ENCODE measurements around the gene ZMYND11.
"Not testable (repeated sequence)": the region's sequence is repeated elsewhere in the genome, so short reads cannot be mapped to it uniquely, and the experiment has no call there.

Gene ZMYND11

DNA sequence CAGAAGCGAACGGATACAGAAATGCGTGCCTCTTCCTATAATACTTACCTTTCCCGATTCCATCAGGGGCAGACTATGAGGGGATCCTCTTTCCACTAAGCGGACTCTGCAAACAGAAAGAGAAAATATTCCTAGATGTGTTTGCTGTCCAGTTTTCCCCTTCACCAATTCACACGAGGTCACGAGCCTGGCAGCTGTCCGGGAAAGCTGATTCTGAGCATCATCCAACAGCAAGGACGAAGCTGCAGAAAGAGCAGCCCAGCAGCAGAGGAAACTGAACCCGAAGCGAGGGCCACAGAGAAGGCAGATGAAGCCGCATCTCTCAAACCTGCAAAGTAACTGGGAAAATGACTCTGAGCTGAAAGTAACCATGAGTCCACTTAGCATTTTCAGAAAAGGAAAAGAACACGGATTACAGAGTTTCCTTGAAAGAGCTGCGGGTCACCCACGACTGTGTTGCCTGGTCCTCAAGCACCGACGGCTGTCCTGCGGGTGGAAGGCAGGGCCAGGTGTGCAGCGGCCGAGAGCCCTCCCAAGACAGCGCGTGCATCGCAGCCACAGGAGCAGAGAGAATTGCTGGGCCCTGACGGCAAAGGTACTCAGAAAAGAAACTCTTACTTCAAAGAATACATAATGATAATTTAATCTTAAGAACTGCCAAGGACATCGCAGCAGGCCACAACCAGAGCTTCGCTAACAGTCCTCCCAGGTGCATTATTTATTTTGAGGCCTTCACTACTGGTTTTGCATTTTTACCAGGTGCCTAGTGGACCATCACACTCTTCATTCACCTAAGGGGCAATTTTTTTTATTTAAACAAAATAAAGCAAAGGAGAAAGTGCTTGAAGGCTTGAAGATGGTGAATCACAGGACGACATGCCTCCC, 153.3 kb downstream of the ZMYND11 start:
- no peak for DNase-seq

DNA sequence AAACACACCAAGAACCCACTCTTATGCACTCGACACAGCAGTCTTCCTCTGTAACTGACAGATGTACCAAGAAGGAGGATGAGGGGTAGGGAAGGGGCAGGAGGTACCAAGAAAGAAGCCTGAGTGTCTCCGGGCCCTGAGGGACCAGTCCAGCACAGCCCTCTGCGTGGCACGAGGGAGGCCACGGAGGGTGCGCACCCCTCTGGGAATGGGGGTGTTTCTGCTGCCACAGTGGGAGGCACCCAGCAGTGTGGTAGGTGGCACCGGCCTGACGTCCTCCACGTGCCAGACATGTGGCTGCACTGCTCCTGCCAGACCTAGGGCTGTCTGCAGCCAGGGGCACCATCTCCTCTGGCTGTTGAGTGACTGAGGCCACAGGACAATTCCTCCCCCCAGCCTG, 154.3 kb downstream of the ZMYND11 start:
- DNase-seq = no peak

DNA sequence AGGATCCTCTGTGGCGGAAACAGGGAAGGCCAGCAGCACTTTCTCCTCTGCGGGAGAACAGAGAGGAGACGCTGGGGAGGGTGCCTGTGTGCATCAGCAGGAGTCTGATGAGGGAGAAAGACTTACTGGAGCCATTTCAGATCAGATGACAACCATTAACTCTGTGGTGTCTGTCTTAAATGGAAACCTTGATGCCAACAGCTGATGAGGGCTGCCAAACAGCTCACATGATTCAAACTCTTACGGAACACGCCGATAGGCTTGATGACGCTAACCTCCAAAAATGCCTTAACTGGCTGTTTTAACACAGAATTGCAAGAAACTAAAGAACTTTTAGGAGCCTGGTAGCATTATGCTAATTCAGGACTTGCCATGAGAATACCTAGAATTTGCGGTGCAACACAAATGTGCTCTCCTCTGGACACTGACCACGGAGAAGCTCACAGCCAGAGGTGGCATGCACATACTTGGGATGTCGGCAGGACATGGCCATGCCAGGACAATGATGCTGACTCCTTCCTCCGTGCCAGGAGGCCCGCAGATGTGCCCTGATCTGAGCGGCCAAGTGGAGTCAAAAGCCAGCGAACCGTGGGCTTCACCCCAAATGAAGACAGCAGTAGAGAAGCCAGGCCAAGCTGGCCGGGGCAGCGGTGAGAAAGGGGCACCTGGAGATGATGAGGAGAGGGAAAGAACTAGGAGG, 154.9 kb downstream of the ZMYND11 start:
- no peak for DNase-seq

DNA sequence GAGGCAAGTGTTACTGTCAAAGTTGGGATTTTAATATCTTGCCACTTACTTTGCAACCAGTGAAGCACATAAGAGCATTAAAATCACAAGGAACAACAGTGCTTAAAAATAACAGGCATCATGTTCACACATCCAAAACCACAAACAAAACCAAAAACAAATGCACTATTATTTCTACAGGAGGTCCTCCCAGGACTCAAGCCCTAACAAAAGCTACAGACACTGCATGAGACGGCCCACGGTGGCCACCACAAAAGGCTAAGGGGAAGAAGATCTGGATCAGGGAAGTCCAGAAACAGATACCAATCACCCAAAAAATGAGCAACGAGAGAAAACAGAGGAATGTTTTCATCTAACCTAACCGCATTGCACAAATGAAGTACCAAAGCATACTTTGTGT, 158.4 kb downstream of the ZMYND11 start:
- DNase-seq = no peak

DNA sequence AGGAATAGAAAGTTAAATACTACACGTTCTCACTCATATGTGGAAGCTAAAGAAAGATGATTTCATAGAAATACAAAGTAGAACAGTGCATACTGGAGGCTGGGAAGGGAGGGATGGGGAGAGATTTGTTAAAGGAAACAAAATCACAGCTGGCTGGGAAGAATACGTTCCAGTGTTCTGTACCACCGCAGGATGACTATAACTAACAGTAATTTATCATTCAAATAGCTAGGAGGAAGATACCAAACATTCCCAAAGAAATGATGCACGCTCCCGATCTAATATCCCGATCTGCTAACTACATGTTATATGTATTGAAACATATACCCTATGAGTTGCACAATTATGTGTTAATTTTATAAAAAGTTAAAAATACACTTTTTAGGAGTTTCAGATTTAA, 162.3 kb downstream of the ZMYND11 start:
- no peak for DNase-seq

DNA sequence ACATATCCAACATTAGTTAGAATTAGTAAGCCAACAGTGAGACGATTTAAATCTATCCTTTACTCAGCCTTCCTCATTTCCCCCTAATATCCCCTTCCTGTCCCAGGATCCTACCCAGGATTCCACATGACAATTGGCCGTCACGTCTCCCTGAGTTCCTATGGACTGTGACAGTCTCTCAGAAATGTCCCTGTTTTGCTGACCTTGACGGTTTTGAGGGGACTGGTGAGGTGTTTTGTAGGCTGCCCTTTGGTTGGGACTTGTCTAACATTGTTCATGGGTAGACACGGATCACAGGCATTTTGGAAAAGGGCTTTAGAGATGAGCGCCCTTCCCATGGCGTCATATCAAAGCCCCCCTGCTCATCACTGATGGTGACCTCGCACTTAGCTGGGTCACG, 162.8 kb downstream of the ZMYND11 start:
- no peak for DNase-seq

DNA sequence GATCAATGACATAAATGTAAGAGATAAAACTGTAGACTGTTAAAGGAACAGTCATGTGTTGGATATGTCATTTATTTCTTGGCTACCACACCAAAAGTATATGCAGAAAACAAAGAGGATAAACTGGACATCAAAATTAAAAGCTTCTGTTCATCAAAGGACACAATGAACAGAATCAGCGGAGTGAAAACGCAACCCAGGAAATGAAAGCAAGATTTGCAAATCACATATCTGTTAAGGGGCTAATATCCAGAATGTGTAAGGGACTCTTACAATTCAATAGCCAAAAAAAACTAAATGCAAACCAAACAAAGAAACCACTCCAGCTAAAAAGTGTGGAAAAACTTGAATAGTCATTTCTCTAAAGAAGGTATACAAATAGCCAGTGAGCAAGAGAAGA, 164.3 kb downstream of the ZMYND11 start:
- no peak for DNase-seq

DNA sequence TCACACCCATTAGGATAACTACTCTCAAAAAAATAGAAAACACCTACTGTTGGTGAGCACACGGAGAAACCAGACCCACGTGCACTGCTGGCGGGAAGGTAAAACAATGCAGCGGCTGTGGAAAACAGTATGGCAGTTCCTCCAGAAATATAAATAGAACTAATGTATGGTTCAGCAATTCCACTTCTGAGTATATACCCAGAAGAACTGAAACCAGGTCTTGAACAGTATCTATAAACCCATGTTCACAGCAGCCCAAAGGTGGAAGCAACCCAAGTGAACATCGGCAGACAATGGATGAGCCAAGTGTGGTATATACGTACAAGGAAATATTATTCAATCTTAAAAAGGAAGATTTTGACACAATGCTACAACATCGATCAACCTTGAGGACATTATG, 164.7 kb downstream of the ZMYND11 start:
- DNase-seq = no peak

DNA sequence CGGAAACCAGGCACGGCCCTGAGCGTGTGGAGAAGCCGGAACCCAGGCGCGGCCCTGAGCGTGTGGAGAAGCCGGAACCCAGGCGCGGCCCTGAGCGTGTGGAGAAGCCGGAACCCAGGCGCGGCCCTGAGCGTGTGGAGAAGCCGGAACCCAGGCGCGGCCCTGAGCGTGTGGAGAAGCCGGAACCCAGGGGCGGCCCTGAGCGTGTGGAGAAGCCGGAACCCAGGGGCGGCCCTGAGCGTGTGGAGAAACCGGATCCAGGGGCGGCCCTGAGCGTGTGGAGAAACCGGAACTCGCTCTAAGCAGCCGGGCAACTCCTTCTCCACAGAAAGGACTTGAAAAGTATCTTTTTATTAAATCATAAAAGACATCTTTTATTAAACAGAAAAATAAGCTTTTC, 165.3 kb downstream of the ZMYND11 start:
- not testable (repeated sequence) for DNase-seq

DNA sequence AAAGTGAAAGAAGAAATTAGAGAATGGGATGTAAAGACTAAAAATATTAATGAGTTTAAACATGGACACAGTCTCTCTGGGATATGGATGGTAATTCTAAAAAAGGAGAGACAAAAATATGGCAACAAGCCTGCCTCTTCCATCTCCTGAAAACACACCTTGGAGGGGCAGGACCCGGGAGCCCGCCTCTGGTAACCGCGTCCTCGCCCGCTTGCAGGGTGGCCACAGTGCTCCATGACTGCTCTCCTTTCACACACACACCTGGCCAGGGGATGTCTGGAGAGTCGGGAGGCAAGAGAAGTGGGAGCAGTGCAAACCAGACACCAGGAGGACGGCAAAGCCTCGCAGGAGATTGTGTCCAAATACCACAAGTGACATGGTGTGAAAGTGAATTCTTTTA, 166.3 kb downstream of the ZMYND11 start:
- no peak for DNase-seq

All from CD4-positive, alpha-beta T cell treated with Interleukin-17A for 1 hour (primary cell).